Gastroesophageal sphincter (tissue), 3 donors: ENCODE data around the gene HNRNPUL1.

ENCODE experiments used
- CTCF ChIP-seq, 4 experiments: fragments of 200-600 bp in 2 of 4; fragments of 450-650 bp in 2 of 4; sonication (generic) in 1 of 4; IDR thresholded peaks; one replicate each; pipeline ENCODE4 v1.5.1; 2017 to 2019; ENCODE audit warnings: antibody characterized with exemption in 4 of 4, mild to moderate bottlenecking in 2 of 4, moderate library complexity in 2 of 4
- POLR2A ChIP-seq, 2 donors: fragments of 450-650 bp; IDR thresholded peaks; one replicate each; pipeline ENCODE4 v1.6.1; 2017; ENCODE audit warnings: antibody characterized with exemption in 2 of 2, mild to moderate bottlenecking in 2 of 2, moderate library complexity in 1 of 2

- TF ChIP-seq CTCF (IDR thresholded peaks at IDR 0.05) (no peak), POLR2A (IDR thresholded peaks at IDR 0.05) (no peak)
Measured at GRCh38 chr19:41288673-41289530, 24.7 kb downstream of the HNRNPUL1 start.
